ENCODE measurements around the gene RIF1.

Gene RIF1

DNA sequence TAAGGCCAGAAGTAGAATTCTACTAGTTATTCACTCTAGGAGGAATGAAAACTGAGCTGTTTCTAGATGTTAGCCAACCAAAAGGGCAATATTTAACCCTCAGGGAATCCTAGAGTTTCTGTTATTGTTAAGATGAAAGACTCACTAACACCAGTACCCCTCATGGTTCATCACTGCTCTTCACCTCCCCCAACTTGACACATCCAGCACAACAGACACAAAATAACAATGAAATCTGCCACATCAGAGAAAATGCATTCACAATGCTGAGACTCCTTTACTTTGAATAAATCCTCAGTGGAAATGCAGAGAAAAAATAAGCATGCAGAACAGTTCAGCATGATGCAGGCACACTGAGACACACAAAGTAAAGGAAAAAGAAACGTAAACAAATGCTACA lies 111.3 kb downstream of the RIF1 start:
- DNase-seq: no peak

DNA sequence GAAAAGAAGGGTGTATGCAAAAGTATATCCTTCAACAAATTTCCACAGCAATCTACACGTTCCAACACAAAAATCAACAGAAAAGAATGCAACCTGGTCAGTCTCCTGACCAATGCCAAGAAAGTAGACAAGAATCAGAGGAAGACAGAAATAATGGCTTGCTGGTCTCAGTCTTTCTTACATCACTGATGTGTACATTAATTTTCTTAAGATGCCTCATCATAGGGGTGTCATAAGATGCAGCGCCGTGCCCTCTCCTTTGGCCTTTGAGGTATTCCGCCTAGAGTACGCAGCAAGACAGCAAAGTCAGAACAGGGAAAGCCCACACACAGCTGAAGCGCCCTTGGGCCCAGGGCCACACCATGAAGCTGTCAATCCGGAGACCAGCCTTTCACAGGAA lies 112.9 kb downstream of the RIF1 start:
- no peak for DNase-seq

DNA sequence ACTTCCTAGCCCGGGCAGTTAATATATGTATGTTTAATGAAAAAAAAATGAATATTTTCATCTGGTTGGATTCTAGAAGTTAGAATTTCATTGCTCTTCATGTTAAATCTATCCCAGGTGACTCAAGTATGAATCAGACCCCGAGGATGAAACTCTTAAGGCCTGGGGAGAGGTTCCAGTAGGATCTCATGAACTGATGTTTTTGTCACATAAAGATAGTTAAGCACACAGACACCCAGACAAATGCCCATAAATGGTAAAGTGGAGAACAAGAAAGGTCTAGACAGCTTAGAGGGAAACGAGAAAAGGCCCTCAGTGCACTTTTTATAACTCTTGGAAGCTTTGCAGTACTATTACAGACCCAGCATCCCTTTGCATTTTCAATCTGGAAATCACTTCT lies 114.1 kb downstream of the RIF1 start:
- no peak for DNase-seq

DNA sequence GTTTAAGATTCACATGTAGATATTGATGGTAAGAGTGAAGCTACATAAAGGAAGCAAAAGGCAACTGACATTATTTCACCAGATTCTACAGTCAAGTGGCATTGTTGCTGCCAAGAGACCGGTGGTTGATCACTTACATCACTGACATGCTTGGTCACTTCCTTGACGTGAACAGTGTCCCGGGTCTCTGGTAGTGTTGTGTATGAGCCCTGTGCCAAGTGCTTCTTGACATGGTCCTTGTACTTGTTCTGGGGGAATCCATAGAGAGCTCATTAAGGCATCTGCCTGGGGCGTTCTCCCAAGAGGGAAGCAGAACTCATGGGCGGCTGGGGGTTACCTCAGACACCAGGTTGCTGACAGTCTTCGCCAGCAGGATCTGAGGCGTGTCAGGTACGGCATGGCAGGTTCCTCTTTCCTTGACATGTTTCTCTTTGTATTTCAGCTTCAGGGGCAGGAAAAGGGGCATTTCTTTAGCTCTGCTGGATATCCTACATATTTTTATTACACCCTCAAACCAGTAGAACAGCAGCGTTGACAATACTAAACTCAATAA lies 116.2 kb downstream of the RIF1 start:
- DNase-seq: no peak

DNA sequence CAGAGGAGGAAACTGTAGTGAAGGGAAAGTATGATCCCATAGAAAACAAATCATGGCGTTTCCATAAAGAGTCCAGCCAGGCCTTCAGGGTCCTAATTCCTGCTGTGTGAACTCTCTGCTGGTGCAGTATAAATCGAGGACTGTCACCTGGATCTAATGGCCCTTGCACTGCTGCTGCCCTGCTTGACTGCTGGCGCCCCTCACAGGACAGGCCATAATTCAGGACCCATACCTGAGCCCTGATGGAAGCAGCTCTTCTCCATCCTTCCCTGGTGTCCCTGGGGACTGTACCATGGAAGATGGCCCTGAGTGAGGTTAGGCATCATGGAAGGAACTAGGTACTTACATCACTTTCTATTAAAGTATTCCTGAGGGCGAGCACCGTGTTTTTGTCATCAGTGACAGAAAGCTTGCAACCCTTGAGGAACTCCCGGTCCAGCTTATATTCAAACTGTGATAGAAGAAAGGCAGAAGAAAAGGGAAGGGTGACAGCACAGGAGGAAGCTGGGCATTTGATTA lies 116.9 kb downstream of the RIF1 start:
- no peak for DNase-seq

Data from stimulated activated CD4-positive, alpha-beta T cell treated with anti-CD3 and anti-CD28 coated beads, Interleukin-4, amount 100 ng/mL, for 1 hour (primary cell).